Activated CD4-positive, alpha-beta T cell treated with anti-CD3 and anti-CD28 coated beads, Interleukin-2, amount 50 U/mL, for 48 hours (primary cell): ENCODE measurements around the gene UBAC1.
"Not testable (repeated sequence)": the region's sequence is repeated elsewhere in the genome, so short reads cannot be mapped to it uniquely, and the experiment has no call there.

Experiments
- DNase-seq, 2 experiments: peaks; one replicate each; pipeline ENCODE4 v3.0.0-alpha.2; 2020

The UBAC1 gene

GRCh38 chr9:135955934-135956801 lies 5.0 kb downstream of the UBAC1 start:
- DNase-seq: no peak

GRCh38 chr9:135952664-135953206 lies 8.4 kb downstream of the UBAC1 start:
- DNase-seq: no peak

GRCh38 chr9:135951889-135952663 lies 9.1 kb downstream of the UBAC1 start:
- no peak for DNase-seq

- DNase-seq: not testable (repeated sequence)
Measured at GRCh38 chr9:135951310-135951709, 9.9 kb downstream of the UBAC1 start.

GRCh38 chr9:135950841-135951240 lies 10.3 kb downstream of the UBAC1 start:
- DNase-seq: not testable (repeated sequence)

- DNase-seq: no peak
Measured at GRCh38 chr9:135950135-135950682, 11.0 kb downstream of the UBAC1 start.

- DNase-seq: no peak
Measured at GRCh38 chr9:135949501-135950134, 11.6 kb downstream of the UBAC1 start.

GRCh38 chr9:135948968-135949367 lies 12.2 kb downstream of the UBAC1 start:
- no peak for DNase-seq

- DNase-seq: no peak
Measured at GRCh38 chr9:135948446-135948845, 12.7 kb downstream of the UBAC1 start.

GRCh38 chr9:135947582-135947981 lies 13.6 kb downstream of the UBAC1 start:
- DNase-seq: no peak

- DNase-seq: not testable (repeated sequence)
Measured at GRCh38 chr9:135947105-135947504, 14.1 kb downstream of the UBAC1 start.

GRCh38 chr9:135946392-135946994 lies 14.7 kb downstream of the UBAC1 start:
- no peak for DNase-seq

- no peak for DNase-seq
Measured at GRCh38 chr9:135945969-135946368, 15.2 kb downstream of the UBAC1 start.

GRCh38 chr9:135944444-135945252 lies 16.5 kb downstream of the UBAC1 start:
- DNase-seq: no peak

- not testable (repeated sequence) for DNase-seq
Measured at GRCh38 chr9:135943604-135944003, 17.6 kb downstream of the UBAC1 start.

GRCh38 chr9:135941288-135941995 lies 19.7 kb downstream of the UBAC1 start:
- no peak for DNase-seq

GRCh38 chr9:135939351-135940265 lies 21.6 kb downstream of the UBAC1 start:
- peak; percentile 61 to 77 for DNase-seq

- DNase-seq: no peak
Measured at GRCh38 chr9:135937521-135938489, 23.4 kb downstream of the UBAC1 start.
